Erythroblast (primary cell): ENCODE results near the gene BRD4.

Experiments used
- GATA1 ChIP-seq: IDR thresholded peaks from 2 replicates; pipeline ENCODE4 v1.6.1; 2011; ENCODE audit warnings: low read depth, mild to moderate bottlenecking, control low read depth, low read length, moderate library complexity
- POLR2A ChIP-seq: IDR thresholded peaks from 2 replicates; pipeline ENCODE4 v1.6.1; 2011; ENCODE audit warnings: mild to moderate bottlenecking, low read length

DNA sequence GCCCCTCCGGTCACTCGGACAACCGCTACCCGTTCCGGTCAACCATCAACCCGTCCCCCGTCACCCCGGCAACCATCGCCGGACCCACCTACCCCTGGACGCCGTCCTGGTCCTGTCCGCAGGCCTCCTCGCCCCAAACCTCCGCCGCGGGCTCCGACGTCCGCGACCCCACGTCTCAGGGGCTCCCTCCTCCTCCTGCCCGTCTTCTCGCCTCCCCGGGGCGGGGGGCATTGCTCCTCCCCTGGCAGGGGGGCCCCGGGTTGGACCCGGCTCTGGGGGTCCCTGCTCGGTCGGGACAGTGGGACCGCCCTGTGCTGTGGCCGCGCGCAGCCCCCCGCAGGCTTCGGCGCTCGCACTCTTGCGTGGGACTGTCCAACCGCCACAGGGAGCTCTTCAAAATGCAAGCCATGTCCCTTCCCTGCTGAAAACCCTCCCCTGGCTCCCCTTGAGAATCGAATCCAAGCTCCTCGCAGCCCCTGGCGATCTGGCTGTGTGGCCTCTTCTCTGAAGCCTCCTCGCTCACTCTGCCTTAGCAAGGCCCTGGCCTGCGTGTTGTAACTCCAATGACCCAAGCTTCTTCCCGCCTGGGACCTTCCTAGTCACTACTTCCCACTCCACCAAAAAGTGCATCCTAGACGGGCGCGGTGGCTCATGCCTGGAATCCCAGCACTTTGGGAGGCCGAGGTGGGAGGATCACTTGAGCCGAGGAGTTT lies 108.5 kb downstream of the BRD4 start:
- TF ChIP-seq POLR2A (no peak), GATA1 (no peak)
